SK-N-SH treated with all-trans-retinoic acid at 6 μM for 48 hours (cell line): ENCODE data around the gene TMEM121B.

Source experiments
- ATAC-seq: fragments of 200-7000 bp; cut with Tn5 transposase; 3 replicates; pipeline ENCODE4 v1.9.1; 2020; ENCODE audit warnings: mild to moderate bottlenecking, moderate library complexity
- ARNTL ChIP-seq: fragments of 450-650 bp; formaldehyde crosslinking; IDR thresholded peaks from 2 replicates; pipeline ENCODE4 v1.5.0; 2020; ENCODE audit warnings: low read depth, mild to moderate bottlenecking, moderate library complexity, borderline replicate concordance
- BACH2 ChIP-seq: fragments of 250-450 bp; sonication (Bioruptor Pico); IDR thresholded peaks from 2 replicates; pipeline ENCODE4 v1.9.0; 2021; ENCODE audit warnings: mild to moderate bottlenecking, borderline replicate concordance
- CSDC2 ChIP-seq: fragments of 250-450 bp; sonication (Bioruptor Pico); IDR thresholded peaks from 2 replicates; pipeline ENCODE4 v1.5.0; 2020; ENCODE audit warnings: mild to moderate bottlenecking, moderate library complexity
- ESRRG ChIP-seq: fragments of 250-450 bp; sonication (Bioruptor Pico); IDR thresholded peaks from 2 replicates; pipeline ENCODE4 v1.6.1; 2021; ENCODE audit warnings: mild to moderate bottlenecking
- GLIS3 ChIP-seq: fragments of 250-450 bp; sonication (Bioruptor Pico); IDR thresholded peaks from 2 replicates; pipeline ENCODE4 v1.5.0; 2020; ENCODE audit warnings: mild to moderate bottlenecking, moderate library complexity
- ISL1 ChIP-seq: fragments of 250-450 bp; sonication (Bioruptor Pico); IDR thresholded peaks from 2 replicates; pipeline ENCODE4 v2.1.2; 2022; ENCODE audit warnings: mild to moderate bottlenecking, moderate library complexity
- OSR1 ChIP-seq: fragments of 250-450 bp; sonication (Bioruptor Pico); IDR thresholded peaks from 2 replicates; pipeline ENCODE4 v1.8.0; 2022; ENCODE audit warnings: moderate library complexity, mild to moderate bottlenecking, inconsistent platforms
- PPARA ChIP-seq: fragments of 250-450 bp; sonication (Bioruptor Pico); IDR thresholded peaks from 2 replicates; pipeline ENCODE4 v1.5.0; 2020; ENCODE audit warnings: mild to moderate bottlenecking, borderline replicate concordance
- RARB ChIP-seq: fragments of 250-450 bp; sonication (Bioruptor Pico); IDR thresholded peaks from 2 replicates; pipeline ENCODE4 v1.8.0; 2021; ENCODE audit warnings: mild to moderate bottlenecking, moderate library complexity
- SNAI2 ChIP-seq: fragments of 250-450 bp; sonication (Bioruptor Pico); IDR thresholded peaks from 2 replicates; pipeline ENCODE4 v1.5.0; 2020; ENCODE audit warnings: mild to moderate bottlenecking, moderate library complexity
- TCF4 ChIP-seq: fragments of 250-450 bp; sonication (Bioruptor Pico); IDR thresholded peaks from 2 replicates; pipeline ENCODE4 v1.8.0; 2021; ENCODE audit warnings: mild to moderate bottlenecking, moderate library complexity, borderline replicate concordance
- TOX ChIP-seq: fragments of 250-450 bp; sonication (Bioruptor Pico); IDR thresholded peaks from 2 replicates; pipeline ENCODE4 v1.8.0; 2021; ENCODE audit warnings: mild to moderate bottlenecking, moderate library complexity, borderline replicate concordance
- ZC3H10 ChIP-seq: fragments of 250-450 bp; sonication (Bioruptor Pico); IDR thresholded peaks from 2 replicates; pipeline ENCODE4 v1.5.1; 2021; ENCODE audit warnings: mild to moderate bottlenecking, moderate library complexity
- ZFP3 ChIP-seq: fragments of 250-450 bp; sonication (Bioruptor Pico); IDR thresholded peaks from 2 replicates; pipeline ENCODE4 v1.5.0; 2020; ENCODE audit warnings: mild to moderate bottlenecking, moderate library complexity
- ZFP30 ChIP-seq: fragments of 450-650 bp; formaldehyde crosslinking; IDR thresholded peaks from 2 replicates; pipeline ENCODE4 v1.5.0; 2022; ENCODE audit warnings: mild to moderate bottlenecking, moderate library complexity
- ZNF565 ChIP-seq: fragments of 450-650 bp; formaldehyde crosslinking; conservative IDR thresholded peaks from 2 replicates; pipeline ENCODE4 v1.5.0; 2020; ENCODE audit warnings: low read depth, mild to moderate bottlenecking, moderate library complexity
- ZNF70 ChIP-seq: fragments of 450-650 bp; formaldehyde crosslinking; IDR thresholded peaks from 2 replicates; pipeline ENCODE4 v1.5.0; 2020; ENCODE audit warnings: mild to moderate bottlenecking, moderate library complexity
- ZNF8 ChIP-seq: fragments of 450-650 bp; formaldehyde crosslinking; IDR thresholded peaks from 2 replicates; pipeline ENCODE4 v1.5.0; 2020; ENCODE audit warnings: mild to moderate bottlenecking, moderate library complexity
- TF ChIP-seq, protein P1 (sequence below): fragments of 250-450 bp; sonication (Bioruptor Pico); IDR thresholded peaks from 2 replicates; pipeline ENCODE4 v1.8.0; 2021; ENCODE audit warnings: low read depth, mild to moderate bottlenecking, moderate library complexity, borderline replicate concordance
- TF ChIP-seq, protein P2 (sequence below): fragments of 250-450 bp; sonication (Bioruptor Pico); IDR thresholded peaks from 2 replicates; pipeline ENCODE4 v1.5.1; 2020; ENCODE audit warnings: low read depth, mild to moderate bottlenecking, moderate library complexity
- TF ChIP-seq, protein P3 (sequence below): fragments of 250-450 bp; sonication (Bioruptor Pico); IDR thresholded peaks from 2 replicates; pipeline ENCODE4 v1.5.0; 2020; ENCODE audit warnings: mild to moderate bottlenecking, moderate library complexity

TMEM121B gene

DNA sequence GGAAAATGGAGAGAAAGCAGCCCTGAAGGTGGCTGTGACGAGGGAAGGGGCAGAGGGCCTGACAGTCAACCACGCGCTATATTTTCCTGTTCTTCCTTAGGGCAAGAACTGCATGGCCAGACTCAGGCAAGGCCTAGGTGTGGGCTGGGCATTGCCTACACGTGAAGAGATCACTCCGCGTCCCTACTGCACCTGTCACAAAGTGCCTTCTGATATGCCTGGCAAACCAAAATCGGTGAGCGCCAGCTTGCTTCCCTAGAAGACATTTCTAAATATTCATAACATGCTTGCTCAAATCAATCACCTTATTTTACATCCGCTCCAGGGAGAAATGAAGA is 6.3 kb downstream of the TMEM121B start:
- TF ChIP-seq GLIS3: no peak
- TF ChIP-seq ZFP3 (CRISPR knock-in tag): no peak
- no peak for TF ChIP-seq CSDC2
- no peak for TF ChIP-seq PPARA
- no peak for TF ChIP-seq RARB (CRISPR knock-in tag)
- TF ChIP-seq ARNTL (CRISPR knock-in tag): no peak
- no peak for TF ChIP-seq SNAI2 (CRISPR knock-in tag)
- no peak for TF ChIP-seq ISL1 (CRISPR knock-in tag)
- no peak for TF ChIP-seq ZFP30 (CRISPR knock-in tag)
- TF ChIP-seq, all 23 proteins: peak for 0

DNA sequence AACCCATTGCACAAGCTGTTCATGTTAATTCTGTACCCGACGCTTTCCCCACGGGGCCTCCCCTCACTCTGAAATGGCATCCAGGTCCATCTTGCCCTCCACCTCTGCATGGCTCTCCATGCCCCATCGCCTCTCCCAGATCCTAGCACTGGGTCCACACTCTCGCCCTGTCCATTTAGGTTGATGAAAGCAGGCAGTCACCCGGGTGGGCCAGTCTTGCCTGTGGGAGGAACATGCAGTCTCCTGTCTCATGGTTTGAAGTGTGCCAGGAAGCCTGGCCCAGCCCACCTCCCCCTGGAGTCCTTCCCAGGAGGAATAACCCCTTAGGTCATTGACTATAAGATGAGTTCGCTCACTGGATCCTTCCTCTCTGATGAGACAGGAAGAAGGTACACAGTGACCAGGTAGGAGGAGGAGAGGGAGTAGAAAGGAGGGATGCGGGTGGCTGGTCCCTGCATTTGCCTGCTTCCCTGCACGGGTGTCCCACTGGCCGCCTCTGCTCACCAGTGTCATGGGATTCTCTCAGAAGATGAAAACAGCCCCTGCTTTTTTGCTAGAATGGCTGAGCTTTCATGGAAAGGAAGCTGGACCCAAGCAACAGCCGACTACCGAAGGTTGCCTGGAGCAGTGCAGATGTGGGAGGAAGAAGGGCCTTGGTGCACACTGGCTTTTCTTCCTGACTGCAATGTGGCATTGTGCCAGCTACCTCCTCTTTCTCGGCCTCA is 6.8 kb downstream of the TMEM121B start:
- TF ChIP-seq, protein P1, sequence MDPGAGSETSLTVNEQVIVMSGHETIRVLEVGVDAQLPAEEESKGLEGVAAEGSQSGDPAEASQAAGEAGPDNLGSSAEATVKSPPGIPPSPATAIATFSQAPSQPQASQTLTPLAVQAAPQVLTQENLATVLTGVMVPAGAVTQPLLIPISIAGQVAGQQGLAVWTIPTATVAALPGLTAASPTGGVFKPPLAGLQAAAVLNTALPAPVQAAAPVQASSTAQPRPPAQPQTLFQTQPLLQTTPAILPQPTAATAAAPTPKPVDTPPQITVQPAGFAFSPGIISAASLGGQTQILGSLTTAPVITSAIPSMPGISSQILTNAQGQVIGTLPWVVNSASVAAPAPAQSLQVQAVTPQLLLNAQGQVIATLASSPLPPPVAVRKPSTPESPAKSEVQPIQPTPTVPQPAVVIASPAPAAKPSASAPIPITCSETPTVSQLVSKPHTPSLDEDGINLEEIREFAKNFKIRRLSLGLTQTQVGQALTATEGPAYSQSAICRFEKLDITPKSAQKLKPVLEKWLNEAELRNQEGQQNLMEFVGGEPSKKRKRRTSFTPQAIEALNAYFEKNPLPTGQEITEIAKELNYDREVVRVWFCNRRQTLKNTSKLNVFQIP (CRISPR knock-in tag): no peak
- TF ChIP-seq OSR1 (CRISPR knock-in tag) (no peak), ESRRG (CRISPR knock-in tag) (no peak), PPARA (no peak), ZNF70 (CRISPR knock-in tag) (no peak), ISL1 (CRISPR knock-in tag) (no peak), GLIS3 (no peak), BACH2 (no peak), ZFP3 (CRISPR knock-in tag) (no peak), ZNF565 (CRISPR knock-in tag) (no peak)
- TF ChIP-seq, protein P2, sequence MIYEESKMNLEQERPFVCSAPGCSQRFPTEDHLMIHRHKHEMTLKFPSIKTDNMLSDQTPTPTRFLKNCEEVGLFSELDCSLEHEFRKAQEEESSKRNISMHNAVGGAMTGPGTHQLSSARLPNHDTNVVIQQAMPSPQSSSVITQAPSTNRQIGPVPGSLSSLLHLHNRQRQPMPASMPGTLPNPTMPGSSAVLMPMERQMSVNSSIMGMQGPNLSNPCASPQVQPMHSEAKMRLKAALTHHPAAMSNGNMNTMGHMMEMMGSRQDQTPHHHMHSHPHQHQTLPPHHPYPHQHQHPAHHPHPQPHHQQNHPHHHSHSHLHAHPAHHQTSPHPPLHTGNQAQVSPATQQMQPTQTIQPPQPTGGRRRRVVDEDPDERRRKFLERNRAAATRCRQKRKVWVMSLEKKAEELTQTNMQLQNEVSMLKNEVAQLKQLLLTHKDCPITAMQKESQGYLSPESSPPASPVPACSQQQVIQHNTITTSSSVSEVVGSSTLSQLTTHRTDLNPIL: no peak
- no peak for ATAC-seq

More for the DNA sequence above, 6.3 kb downstream of the TMEM121B start:
- ATAC-seq: no peak

DNA sequence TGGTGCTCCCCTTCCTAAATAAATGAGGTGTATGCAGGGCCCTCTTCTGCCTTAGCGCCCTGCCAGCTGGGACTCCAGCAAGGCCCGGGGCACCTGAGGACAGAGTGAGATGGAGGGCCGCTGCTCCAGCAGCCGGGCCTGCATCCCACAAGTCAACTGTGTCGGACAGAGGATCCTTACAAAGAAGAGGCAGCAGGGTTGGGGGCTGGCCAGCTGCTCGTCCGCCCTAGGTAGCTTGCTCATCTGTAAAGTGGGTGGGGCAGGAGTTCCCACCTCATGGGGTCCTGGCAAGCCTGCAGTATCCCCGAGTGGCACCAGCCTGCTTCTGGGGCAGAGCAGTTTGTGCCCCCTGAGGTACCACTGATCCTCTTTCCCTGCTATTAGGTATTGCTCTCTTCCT is 7.6 kb downstream of the TMEM121B start:
- ATAC-seq: no peak
- TF ChIP-seq ESRRG (CRISPR knock-in tag) (no peak), TOX (no peak), ZFP3 (CRISPR knock-in tag) (no peak), ZNF565 (CRISPR knock-in tag) (no peak), ZFP30 (CRISPR knock-in tag) (no peak), ZNF8 (CRISPR knock-in tag) (no peak), ARNTL (CRISPR knock-in tag) (no peak), ZNF70 (CRISPR knock-in tag) (no peak), TCF4 (CRISPR knock-in tag) (no peak), ZC3H10 (no peak)
- TF ChIP-seq, protein P2: no peak
- TF ChIP-seq, protein P1 (CRISPR knock-in tag): no peak
- TF ChIP-seq, protein P3, sequence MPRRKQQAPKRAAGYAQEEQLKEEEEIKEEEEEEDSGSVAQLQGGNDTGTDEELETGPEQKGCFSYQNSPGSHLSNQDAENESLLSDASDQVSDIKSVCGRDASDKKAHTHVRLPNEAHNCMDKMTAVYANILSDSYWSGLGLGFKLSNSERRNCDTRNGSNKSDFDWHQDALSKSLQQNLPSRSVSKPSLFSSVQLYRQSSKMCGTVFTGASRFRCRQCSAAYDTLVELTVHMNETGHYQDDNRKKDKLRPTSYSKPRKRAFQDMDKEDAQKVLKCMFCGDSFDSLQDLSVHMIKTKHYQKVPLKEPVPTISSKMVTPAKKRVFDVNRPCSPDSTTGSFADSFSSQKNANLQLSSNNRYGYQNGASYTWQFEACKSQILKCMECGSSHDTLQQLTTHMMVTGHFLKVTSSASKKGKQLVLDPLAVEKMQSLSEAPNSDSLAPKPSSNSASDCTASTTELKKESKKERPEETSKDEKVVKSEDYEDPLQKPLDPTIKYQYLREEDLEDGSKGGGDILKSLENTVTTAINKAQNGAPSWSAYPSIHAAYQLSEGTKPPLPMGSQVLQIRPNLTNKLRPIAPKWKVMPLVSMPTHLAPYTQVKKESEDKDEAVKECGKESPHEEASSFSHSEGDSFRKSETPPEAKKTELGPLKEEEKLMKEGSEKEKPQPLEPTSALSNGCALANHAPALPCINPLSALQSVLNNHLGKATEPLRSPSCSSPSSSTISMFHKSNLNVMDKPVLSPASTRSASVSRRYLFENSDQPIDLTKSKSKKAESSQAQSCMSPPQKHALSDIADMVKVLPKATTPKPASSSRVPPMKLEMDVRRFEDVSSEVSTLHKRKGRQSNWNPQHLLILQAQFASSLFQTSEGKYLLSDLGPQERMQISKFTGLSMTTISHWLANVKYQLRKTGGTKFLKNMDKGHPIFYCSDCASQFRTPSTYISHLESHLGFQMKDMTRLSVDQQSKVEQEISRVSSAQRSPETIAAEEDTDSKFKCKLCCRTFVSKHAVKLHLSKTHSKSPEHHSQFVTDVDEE (CRISPR knock-in tag): no peak
- TF ChIP-seq, all 23 proteins: peak for 0
